K562 (cell line): ENCODE data around the gene TMCO1. TPM values are rescaled to one million over a fixed set of nuclear protein-coding genes. Genes with fewer than 3 reads are reported as not detected.

Source experiments
- BCOR ChIP-seq: fragments of 450-650 bp; IDR thresholded peaks from 2 replicates; pipeline ENCODE4 v1.6.1; 2016
- EP400 ChIP-seq: fragments of 450-650 bp; IDR thresholded peaks from 2 replicates; pipeline ENCODE4 v1.6.1; 2017; ENCODE audit warnings: antibody characterized with exemption, mild to moderate bottlenecking, moderate library complexity
- KLF1 ChIP-seq: fragments of 450-650 bp; IDR thresholded peaks from 2 replicates; pipeline ENCODE4 v1.6.1; 2016; ENCODE audit warnings: missing genetic modification characterization, missing compliant biosample characterization
- MTA2 ChIP-seq: fragments of 450-650 bp; IDR thresholded peaks from 2 replicates; pipeline ENCODE4 v1.6.1; 2016; ENCODE audit warnings: low read depth
- MTA3 ChIP-seq: fragments of 450-650 bp; formaldehyde crosslinking; IDR thresholded peaks from 2 replicates; pipeline ENCODE4 v1.6.1; 2017; ENCODE audit warnings: mild to moderate bottlenecking, borderline replicate concordance
- NKRF ChIP-seq: fragments of 450-650 bp; IDR thresholded peaks from 2 replicates; pipeline ENCODE4 v1.6.1; 2016; ENCODE audit warnings: borderline replicate concordance
- POLR2AphosphoS5 ChIP-seq: IDR thresholded peaks from 2 replicates; pipeline ENCODE4 v1.6.1; 2011; ENCODE audit warnings: mild to moderate bottlenecking, low read depth, low read length, moderate library complexity; ENCODE audit not compliant: control insufficient read depth, insufficient read depth
- SIN3B ChIP-seq: fragments of 450-650 bp; IDR thresholded peaks from 2 replicates; pipeline ENCODE4 v1.6.1; 2017; ENCODE audit warnings: low read depth, mild to moderate bottlenecking, moderate library complexity
- SMARCA4 ChIP-seq: fragments of 450-650 bp; IDR thresholded peaks from 2 replicates; pipeline ENCODE4 v1.6.1; 2016
- STAT6 ChIP-seq: sonication (generic); formaldehyde crosslinking; IDR thresholded peaks from 2 replicates; pipeline ENCODE4 v1.8.1; 2023; ENCODE audit warnings: mild to moderate bottlenecking, missing genetic modification reagents
- TBL1XR1 ChIP-seq, 2 experiments: IDR thresholded peaks; 2 replicates each; pipeline ENCODE4 v1.6.1; 2012; ENCODE audit warnings: improper control_type of control experiment in 2 of 2, low read length in 2 of 2, mild to moderate bottlenecking in 1 of 2
- ZBTB11 ChIP-seq, 3 experiments: fragments of 200-800 bp in 1 of 3; fragments of 250-450 bp in 1 of 3; fragments of 450-650 bp in 1 of 3; sonication (Bioruptor Pico) in 1 of 3; sonication (Bioruptor generic) in 1 of 3; formaldehyde crosslinking in 1 of 3; IDR thresholded peaks; 2 replicates each; pipeline versions ENCODE4 v1.6.1 to v1.8.0; 2016 to 2022; ENCODE audit warnings: mild to moderate bottlenecking in 2 of 3, missing genetic modification characterization in 2 of 3, missing compliant biosample characterization in 1 of 3, moderate library complexity in 1 of 3
- polyA plus RNA-seq, 8 experiments: library from polyadenylated mRNA; depleted of rRNA in 4 of 8; stranded (reverse) in 5 of 8; unstranded in 3 of 8; fragments of >200 nt; fragmentation: Nextera tagmentation in 2 of 8; fragmentation: Illumina TruSeq in 1 of 8; extraction: Ambion mirVana in 2 of 8; extraction: Trizol in 1 of 8; gene quantifications; 2 replicates each; pipeline versions ENCODE4 v1.2.1 to v1.2.3, GENCODE V29; 2011 to 2014; ENCODE audit warnings: inconsistent platforms in 1 of 8, missing spikeins in 1 of 8
- total RNA-seq, 7 experiments: library from RNA; depleted of rRNA in 6 of 7; stranded (reverse); fragments of >200 nt in 6 of 7; fragmentation: Illumina TruSeq in 2 of 7; extraction: Trizol in 2 of 7; gene quantifications; 2 replicates each; pipeline versions ENCODE4 v1.2.1 to v1.2.3, GENCODE V29; 2011 to 2021; ENCODE audit warnings: low replicate concordance in 1 of 7
- TF ChIP-seq, protein P1 (sequence below): IDR thresholded peaks from 2 replicates; pipeline ENCODE4 v1.6.1; 2011; ENCODE audit not compliant: insufficient read length; ENCODE audit errors: extremely low read depth
- TF ChIP-seq, protein P2 (sequence below), 3 experiments: fragments of 200-800 bp in 1 of 3; sonication (Bioruptor generic) in 1 of 3; sonication (generic) in 1 of 3; formaldehyde crosslinking in 1 of 3; IDR thresholded peaks; 2 replicates each; pipeline versions ENCODE4 v1.6.1 to v1.8.0; 2016 to 2022; ENCODE audit warnings: mild to moderate bottlenecking in 2 of 3, missing compliant biosample characterization in 2 of 3, missing genetic modification characterization in 2 of 3, missing genetic modification reagents in 1 of 3

Gene TMCO1
- total and polyA plus RNA-seq, 9 of the 15 experiments (the other 6 are each of a cell fraction or from before 2014, with no cell fraction given): 69.3 to 561 (median 175) TPM

- TF ChIP-seq, protein P1, sequence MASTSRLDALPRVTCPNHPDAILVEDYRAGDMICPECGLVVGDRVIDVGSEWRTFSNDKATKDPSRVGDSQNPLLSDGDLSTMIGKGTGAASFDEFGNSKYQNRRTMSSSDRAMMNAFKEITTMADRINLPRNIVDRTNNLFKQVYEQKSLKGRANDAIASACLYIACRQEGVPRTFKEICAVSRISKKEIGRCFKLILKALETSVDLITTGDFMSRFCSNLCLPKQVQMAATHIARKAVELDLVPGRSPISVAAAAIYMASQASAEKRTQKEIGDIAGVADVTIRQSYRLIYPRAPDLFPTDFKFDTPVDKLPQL: peak; percentile 74
- TF ChIP-seq MTA2 (peak; percentile 87), BCOR (peak; percentile 60), SMARCA4 (peak; percentile 54; the same call in 1 of the 2 replicates), MTA3 (peak; percentile 83), ZBTB11 (CRISPR knock-in tag; IDR thresholded peaks at IDR 0.05) (peak in 2 of 3 experiments; percentile 84 to 96; a peak in 4 of 6 replicates), STAT6 (CRISPR knock-in tag) (no peak), POLR2AphosphoS5 (peak; percentile 96), SIN3B (peak; percentile 84), TBL1XR1 (IDR thresholded peaks at IDR 0.05; ENCODE audit: low read length in 2 of 2) (peak; percentile 38 to 68; a peak in 2 of 4 replicates), EP400 (peak; percentile 96), NKRF (peak; percentile 92), KLF1 (tag) (peak; percentile 82)
- TF ChIP-seq, protein P2, sequence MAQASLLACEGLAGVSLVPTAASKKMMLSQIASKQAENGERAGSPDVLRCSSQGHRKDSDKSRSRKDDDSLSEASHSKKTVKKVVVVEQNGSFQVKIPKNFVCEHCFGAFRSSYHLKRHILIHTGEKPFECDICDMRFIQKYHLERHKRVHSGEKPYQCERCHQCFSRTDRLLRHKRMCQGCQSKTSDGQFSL (CRISPR knock-in tag; IDR thresholded peaks at IDR 0.05): 0 out of 2 replicates have a peak, but pooled peaks have one; percentile 29
- TF ChIP-seq, protein P2 (tag; IDR thresholded peaks at IDR 0.05): no peak
These were observed at the start of gene TMCO1 (continued) for GRCh38 chr1:165768513-165769394.
